Frontal cortex (tissue), 4 donors: ENCODE results near the gene STX17. TPM values are rescaled to one million over a fixed set of nuclear protein-coding genes. Genes with fewer than 3 reads are reported as not detected.
"Not testable (repeated sequence)": the region's sequence is repeated elsewhere in the genome, so short reads cannot be mapped to it uniquely, and the experiment has no call there.

Experiments
- DNase-seq, 2 donors: peaks; one replicate each; pipeline ENCODE4 v3.0.0; 2012; ENCODE audit warnings: low spot score in 2 of 2
- FAIRE-seq: peaks from 2 replicates; lab custom pipeline; 2012; peaks lifted over from hg19 to GRCh38; lab: Jason Lieb, UNC
- total RNA-seq: library from RNA; depleted of rRNA; stranded (reverse); fragments of >200 nt; gene quantifications from one replicate; pipeline ENCODE4 v1.2.3, GENCODE V29; 2014
- donor health status: control.
- donor health status: control.
- donor health status: control.

Gene STX17
- total RNA-seq: 14.7 TPM

- no peak for FAIRE-seq
These were observed at the start of gene STX17 for GRCh38 chr9:99906403-99907207. TSS of gene STX17 (plus strand) at chr9:99906654. CDS start at chr9:99915240, 8,586 bp downstream.

GRCh38 chr9:99857576-99857975, 48.9 kb upstream of the STX17 start:
- not testable (repeated sequence) for FAIRE-seq, DNase-seq

More at GRCh38 chr9:99906403-99907207, at the start of gene STX17:
- DNase-seq: peak; percentile 87

- DNase-seq (no peak), FAIRE-seq (no peak)
These were observed 48.4 kb upstream of the STX17 start for GRCh38 chr9:99858087-99858486.

DNA sequence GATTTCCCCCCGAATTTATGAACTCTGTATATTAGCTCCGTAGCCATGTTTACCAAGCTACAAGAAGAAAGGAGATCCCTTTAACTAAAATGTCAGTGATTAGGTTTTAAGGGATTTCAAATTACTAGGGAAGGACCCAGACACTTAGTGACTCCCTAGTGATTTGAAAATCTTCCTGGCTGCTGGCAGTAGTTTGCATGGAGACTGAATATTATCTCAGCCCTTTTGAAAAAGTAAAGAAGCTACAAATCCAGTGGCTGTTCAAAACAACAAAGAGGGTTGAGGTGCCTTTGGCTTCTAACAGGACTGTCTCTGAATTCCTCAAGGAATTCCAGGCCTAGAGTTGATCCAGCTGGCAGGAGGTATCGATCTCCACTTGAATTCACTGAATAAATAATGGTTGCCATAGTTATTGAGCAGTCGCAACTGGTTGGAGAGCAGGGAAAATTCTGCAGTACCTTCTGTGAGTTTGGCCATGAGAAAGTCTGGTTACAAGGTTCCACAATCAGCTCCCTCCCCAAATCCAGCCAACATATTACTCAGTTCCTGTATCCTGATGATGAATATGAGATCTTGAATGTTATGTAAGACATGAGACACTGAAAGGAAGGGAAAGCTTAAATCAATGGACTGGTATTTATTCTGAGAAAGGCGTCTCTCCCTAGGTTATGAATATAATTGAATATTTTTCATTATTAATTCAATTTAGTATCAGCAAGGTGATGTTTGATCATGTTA, 47.0 kb upstream of the STX17 start:
- DNase-seq (no peak), FAIRE-seq (no peak)

DNA sequence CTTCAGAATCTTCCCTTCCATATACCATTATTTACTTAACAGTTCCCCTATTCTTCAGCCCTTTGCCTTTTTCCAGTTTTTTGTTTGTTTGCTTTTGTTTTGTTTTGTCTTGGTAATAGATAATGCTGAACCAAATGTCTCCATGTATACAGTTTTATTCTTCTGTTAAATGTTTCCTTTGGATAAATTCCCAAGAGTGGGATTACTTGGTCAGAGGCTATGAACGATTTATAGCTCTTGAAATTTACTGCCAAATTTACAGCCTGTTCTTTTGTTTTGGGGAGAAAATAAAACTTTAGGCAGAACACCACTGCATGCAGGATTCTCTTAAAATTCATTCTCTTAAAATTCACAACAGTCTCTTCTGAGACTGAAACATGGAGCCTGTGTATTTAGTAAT, 46.2 kb upstream of the STX17 start:
- FAIRE-seq: no peak
- DNase-seq: no peak

DNA sequence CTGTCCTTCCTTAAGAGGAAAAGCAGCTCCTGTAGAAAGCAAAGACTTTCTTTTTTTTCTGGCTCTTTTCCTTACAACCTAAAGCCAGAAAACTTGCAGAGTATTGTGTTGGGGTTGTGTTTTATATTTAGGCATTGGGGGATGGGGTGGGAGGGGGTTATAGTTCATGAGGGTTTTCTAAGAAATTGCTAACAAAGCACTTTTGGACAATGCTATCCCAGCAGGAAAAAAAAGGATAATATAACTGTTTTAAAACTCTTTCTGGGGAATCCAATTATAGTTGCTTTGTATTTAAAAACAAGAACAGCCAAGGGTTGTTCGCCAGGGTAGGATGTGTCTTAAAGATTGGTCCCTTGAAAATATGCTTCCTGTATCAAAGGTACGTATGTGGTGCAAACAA, 42.5 kb upstream of the STX17 start:
- no peak for FAIRE-seq
- DNase-seq: no peak

DNA sequence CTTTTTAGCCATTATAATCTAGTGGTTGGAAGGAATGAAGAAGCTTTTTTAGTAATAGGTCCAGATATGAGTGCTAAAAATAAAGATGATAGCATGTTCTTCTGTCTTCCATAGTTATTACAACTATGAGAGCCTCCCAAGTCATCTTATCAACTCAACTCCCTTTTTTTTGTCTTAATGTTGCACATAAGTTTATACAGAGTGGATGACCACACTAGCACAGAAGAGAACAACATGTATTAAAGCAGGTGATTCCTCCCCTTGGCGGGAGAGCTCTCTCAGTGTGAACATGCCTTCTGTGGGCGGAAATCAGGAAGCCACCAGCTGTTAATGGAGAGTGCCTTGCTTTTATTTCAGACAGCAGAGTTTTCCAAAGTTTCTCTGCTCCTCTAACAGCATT, 40.1 kb upstream of the STX17 start:
- no peak for FAIRE-seq
- no peak for DNase-seq

DNA sequence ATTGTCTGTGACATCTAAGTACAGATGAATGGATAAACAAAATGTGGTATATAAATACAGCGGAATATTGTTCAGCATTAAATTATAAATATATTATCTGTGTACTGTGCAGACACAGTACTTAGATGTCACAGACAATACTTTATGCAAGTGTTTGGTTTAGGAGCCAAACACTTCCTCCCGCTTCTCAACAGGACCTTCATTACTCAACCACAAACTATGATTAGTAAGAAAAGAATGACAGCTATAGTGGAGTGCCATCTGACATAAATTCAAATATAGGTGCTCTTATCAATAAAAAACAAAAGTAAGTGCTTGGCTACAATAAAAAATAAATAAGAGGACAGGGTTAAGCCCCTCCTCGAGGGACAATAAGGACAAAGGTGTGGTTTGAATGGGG, 38.9 kb upstream of the STX17 start:
- FAIRE-seq: no peak
- DNase-seq: no peak

GRCh38 chr9:99867968-99868367, 38.5 kb upstream of the STX17 start:
- FAIRE-seq: no peak

DNA sequence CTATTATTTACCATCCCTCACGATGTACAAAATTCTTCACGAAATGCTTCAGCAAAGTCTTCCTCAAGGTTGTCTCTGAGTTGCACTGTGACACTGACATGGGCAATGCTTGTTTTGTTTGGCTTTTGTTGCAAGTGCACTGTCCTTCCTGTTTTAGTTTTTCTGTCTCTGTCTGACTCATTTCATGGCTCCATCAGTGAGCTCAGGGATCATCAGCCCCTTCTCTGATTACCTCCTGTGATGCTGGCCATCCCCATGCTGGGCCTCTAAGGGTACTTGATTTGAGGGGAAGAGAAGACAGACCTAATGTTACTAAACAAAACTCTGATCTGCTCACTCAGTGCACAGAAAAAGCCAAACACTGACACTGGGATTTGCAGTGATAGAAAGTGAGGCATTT, 37.6 kb upstream of the STX17 start:
- DNase-seq (no peak), FAIRE-seq (no peak)

More at GRCh38 chr9:99867968-99868367, 38.5 kb upstream of the STX17 start:
- no peak for DNase-seq

DNA sequence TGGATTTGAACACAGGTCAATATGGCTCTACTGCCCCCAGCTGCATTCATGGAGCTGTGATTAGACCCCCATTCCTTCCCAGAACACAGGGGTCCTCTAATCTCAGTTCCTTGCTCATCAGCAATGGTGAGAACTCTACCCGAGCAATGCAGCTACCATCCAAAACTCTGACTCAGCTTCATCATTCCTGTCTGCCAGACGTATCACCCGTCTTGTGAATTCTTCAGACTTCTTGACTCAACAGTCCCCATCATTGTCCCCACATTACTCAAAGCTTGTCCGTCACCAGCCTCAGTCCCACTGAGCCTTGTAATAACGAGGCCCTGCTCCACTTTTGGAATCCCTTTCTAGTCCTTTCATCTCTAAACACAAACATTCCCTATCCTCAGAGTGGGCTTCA, 36.3 kb upstream of the STX17 start:
- FAIRE-seq: no peak

GRCh38 chr9:99873531-99873930, 32.9 kb upstream of the STX17 start:
- DNase-seq: no peak
- FAIRE-seq: no peak

More for the DNA sequence above, 36.3 kb upstream of the STX17 start:
- no peak for DNase-seq

DNA sequence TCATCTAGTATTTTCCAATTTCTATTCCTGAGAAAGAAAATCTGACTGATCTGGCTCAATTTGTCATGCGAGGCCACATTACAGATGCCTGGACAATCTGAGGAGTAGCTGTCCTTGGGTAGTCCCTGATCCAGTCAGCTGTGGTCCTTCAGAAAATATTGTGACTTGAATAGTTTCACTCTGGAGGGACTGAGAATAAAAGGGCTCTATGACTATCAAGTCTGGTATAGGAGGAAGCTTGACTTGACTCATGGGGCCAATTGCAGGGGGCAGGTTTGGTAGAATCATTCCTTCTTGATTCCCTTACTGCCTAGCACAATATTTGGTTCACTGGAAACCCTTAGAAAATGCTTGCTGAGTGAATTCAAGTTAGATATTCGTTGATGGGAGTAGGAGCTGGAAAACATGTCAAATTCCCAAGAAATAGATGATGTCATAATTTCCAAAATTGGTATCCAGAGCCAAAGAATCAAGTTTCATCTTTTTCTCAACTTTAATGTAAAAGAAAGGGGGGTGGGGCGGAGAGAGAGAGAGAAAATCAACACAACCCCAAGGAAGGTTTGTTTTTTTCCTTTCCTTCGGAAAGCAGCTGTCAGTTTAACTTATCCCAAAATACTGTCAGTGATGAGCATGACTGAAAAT, 32.4 kb upstream of the STX17 start:
- FAIRE-seq: no peak
- DNase-seq: no peak

DNA sequence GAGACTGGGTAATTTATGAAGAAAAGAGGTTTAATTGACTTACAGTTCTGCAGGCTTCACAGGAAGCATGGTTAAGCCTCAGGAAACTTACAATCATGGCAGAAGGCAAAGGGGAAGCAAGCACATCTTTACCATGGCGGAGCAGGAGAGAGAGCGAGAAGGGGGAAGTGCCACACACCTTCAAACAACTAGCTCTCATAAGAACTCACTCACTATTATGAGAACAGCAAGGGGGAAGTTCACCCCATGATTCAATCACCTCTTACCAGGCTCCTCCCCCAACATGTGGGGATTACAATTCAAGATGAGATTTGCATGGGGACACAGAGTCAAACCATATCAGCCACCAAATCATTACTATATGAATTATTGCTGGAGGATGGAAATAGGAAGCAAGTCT, 30.3 kb upstream of the STX17 start:
- no peak for DNase-seq
- FAIRE-seq: no peak

GRCh38 chr9:99878651-99879050, 27.8 kb upstream of the STX17 start:
- no peak for DNase-seq
- no peak for FAIRE-seq

GRCh38 chr9:99881769-99882168, 24.7 kb upstream of the STX17 start:
- FAIRE-seq: no peak
- DNase-seq: no peak

DNA sequence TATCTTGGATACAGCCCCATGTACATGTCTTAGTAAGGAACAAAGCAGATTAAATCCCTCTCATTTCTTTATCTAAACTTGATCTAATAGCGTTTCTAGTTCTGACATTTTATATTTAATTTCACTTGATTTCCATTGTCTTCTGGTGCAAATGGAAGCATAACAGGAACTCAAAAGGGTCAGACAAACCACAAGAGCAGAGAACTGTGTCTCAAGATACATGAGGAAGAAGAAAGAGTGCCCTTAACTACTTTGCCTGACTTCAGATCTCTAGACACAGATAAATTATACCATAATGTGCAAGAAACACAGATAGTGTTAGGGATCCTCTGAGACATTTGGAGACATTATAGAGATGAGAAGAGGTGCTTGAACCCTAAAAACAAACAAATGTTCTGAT, 20.7 kb upstream of the STX17 start:
- DNase-seq: no peak
- no peak for FAIRE-seq

DNA sequence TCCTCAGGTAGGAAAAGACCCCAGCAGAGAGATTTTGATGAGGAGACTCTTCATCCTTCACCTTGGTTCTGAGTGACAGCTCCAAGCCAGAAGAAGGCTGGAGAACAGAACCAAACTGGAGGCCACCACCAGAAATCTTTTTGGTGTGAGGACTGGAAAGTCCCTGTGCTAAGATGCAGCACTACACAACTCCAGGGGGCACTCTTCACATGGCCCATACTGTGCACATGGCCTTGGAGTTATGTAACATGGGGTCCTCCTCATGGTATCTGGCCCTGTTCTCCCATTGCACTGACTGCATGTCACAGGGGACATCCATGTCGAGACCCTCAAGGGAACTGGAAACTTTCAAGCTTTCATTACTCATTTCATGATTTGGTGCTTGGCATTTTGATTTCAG, 17.3 kb upstream of the STX17 start:
- no peak for FAIRE-seq
- DNase-seq: no peak

DNA sequence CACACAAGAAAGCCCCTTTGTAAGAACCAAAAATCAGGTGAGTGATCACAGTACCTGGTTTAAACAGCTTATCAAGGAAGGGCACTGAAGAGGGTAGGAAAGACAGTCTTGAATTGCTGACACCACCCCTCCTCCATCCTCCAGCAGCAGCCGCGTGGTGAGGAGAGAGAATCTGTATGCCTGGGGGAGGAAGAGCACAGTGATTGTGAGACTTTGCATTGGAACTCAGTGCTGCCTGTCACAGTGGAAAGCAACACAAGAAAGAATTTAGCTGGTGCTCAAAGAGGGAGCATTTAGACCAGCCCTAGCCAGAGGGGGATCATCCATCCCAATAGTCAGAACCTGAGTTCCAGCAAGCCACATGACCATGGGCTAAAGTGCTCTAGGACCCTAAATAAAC, 11.6 kb upstream of the STX17 start:
- no peak for FAIRE-seq
- DNase-seq: no peak

DNA sequence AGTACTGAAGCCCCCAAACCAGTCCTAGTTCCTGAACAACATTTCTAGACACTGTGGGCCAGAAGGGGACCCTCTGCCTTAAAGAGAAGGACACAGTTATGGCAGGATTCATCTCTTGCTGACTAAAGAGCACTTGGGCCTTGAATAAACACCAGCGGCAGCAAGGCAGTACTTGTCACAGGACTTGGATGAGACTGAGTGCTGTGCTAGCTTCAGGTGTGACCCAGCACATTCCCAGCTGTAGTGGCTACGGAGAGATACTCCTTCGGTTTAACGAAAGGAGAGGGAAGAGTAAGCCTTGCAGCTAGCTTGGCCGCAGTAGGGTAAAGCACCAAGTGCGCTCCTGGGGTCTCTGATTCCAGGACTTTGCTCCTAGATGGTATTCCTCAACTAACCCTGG, 10.9 kb upstream of the STX17 start:
- no peak for DNase-seq
- FAIRE-seq: no peak

GRCh38 chr9:99896119-99896518, 10.3 kb upstream of the STX17 start:
- FAIRE-seq: no peak
- no peak for DNase-seq
